ENCODE results near the gene CADPS2. TPM values are rescaled to one million over a fixed set of nuclear protein-coding genes. Genes with fewer than 3 reads are reported as not detected.

The CADPS2 gene
- total and polyA plus RNA-seq, 2 donors (not counting 3 experiments of a cell fraction or from before 2014, with no cell fraction given): 9.5 to 22.6 TPM

- BruUV-seq (replicated peaks): no TSS peak
- dilution Hi-C loops (cut with MboI; ENCODE audit: extremely low pct_ligation_motif_present, low sequenced_read_pairs) (no loop called here), intact Hi-C loops (cut with micrococcal nuclease) (no loop called here)
- Histone ChIP-seq H3K4me2 (ENCODE audit: insufficient read depth, low read length) (no peak overlapping the region), H3K27me3 (ENCODE audit: control insufficient read depth in 2 of 2, insufficient read depth in 2 of 2, low read length in 2 of 2) (no peaks in the 10 kb centered on the region), H3K27ac (ENCODE audit: insufficient read depth, low read depth, low read length) (no peak overlapping the region), H4K20me1 (replicated peaks; ENCODE audit: control insufficient read depth, extremely low read depth, insufficient read depth, low read length) (no peaks in the 10 kb centered on the region), H3K9ac (replicated peaks; ENCODE audit: extremely low read depth, insufficient read depth, low read length) (no peak overlapping the region), H3K36me3 (ENCODE audit: control insufficient read depth in 2 of 2, extremely low read depth in 1 of 2, insufficient read depth in 2 of 2, low read length in 2 of 2) (no peaks in the 10 kb centered on the region), H3K4me1 (ENCODE audit: control insufficient read depth, extremely low read depth, insufficient read depth, low read length) (no peaks in the 10 kb centered on the region), H3K9me3 (replicated peaks; ENCODE audit: control insufficient read depth, insufficient read depth, low read length) (no peaks in the 10 kb centered on the region), H3K9me1 (replicated peaks; ENCODE audit: control insufficient read depth, extremely low read depth, insufficient read depth, low read length) (no peaks in the 10 kb centered on the region), H2AFZ (ENCODE audit: low read depth, low read length) (no peak overlapping the region), H3K4me3 (replicated peaks in 1 of 3; ENCODE audit: insufficient read depth in 1 of 3, low read depth in 1 of 3, low read length in 3 of 3) (no peak overlapping the region), H3K79me2 (ENCODE audit: control insufficient read depth, insufficient read depth, low read length) (no peaks in the 10 kb centered on the region)
- TF ChIP-seq POLR2A (IDR thresholded peaks at IDR 0.05; ENCODE audit: low read depth, low read length): no peak
- TF ChIP-seq JUN (IDR thresholded peaks at IDR 0.05; ENCODE audit: borderline replicate concordance, insufficient read depth, insufficient read length, low read depth): no peak
- TF ChIP-seq, protein P1, sequence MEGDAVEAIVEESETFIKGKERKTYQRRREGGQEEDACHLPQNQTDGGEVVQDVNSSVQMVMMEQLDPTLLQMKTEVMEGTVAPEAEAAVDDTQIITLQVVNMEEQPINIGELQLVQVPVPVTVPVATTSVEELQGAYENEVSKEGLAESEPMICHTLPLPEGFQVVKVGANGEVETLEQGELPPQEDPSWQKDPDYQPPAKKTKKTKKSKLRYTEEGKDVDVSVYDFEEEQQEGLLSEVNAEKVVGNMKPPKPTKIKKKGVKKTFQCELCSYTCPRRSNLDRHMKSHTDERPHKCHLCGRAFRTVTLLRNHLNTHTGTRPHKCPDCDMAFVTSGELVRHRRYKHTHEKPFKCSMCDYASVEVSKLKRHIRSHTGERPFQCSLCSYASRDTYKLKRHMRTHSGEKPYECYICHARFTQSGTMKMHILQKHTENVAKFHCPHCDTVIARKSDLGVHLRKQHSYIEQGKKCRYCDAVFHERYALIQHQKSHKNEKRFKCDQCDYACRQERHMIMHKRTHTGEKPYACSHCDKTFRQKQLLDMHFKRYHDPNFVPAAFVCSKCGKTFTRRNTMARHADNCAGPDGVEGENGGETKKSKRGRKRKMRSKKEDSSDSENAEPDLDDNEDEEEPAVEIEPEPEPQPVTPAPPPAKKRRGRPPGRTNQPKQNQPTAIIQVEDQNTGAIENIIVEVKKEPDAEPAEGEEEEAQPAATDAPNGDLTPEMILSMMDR (IDR thresholded peaks at IDR 0.05; ENCODE audit: extremely low read depth in 1 of 2, insufficient read depth in 1 of 2, low read depth in 1 of 2, low read length in 2 of 2): no peak
- TF ChIP-seq FOS (IDR thresholded peaks at IDR 0.05; ENCODE audit: borderline replicate concordance, insufficient read depth, low read length): no peak
- no peak for TF ChIP-seq MYC (IDR thresholded peaks at IDR 0.05; ENCODE audit: low read depth, low read length)
- TF ChIP-seq GATA2 (IDR thresholded peaks at IDR 0.05; ENCODE audit: insufficient read depth, insufficient read length, low read depth, low read length): no peak
- TF ChIP-seq EZH2 (IDR thresholded peaks at IDR 0.05; ENCODE audit: borderline replicate concordance, low read depth, low read length, severe bottlenecking): no peak
- TF ChIP-seq POLR2AphosphoS5 (IDR thresholded peaks at IDR 0.05; ENCODE audit: insufficient read depth, low read depth, low read length): no peak
- TF ChIP-seq, protein P2, sequence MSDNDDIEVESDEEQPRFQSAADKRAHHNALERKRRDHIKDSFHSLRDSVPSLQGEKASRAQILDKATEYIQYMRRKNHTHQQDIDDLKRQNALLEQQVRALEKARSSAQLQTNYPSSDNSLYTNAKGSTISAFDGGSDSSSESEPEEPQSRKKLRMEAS (IDR thresholded peaks at IDR 0.05; ENCODE audit: insufficient read depth, insufficient read length): no peak
- DNase-seq (ENCODE audit: low read depth, low spot score) (no peak), FAIRE-seq (no peak)
- ChIA-PET POLR2A (no interaction called here), CTCF (interaction anchor here (0.6 to 1.1 kb wide), 3 partner anchors 10 to 754 kb away, joined by 3 to 6 read pairs (median 3); no protein-coding TSS in a partner anchor)
Observed at GRCh38 chr7:122663733-122664132, 222.5 kb downstream of the CADPS2 start.
